GM19395 (cell line): Measurements from ENCODE around the gene RMND5B.

Source experiments
- ATAC-seq: cut with Tn5 transposase; IDR thresholded peaks from one replicate; pipeline ENCODE4 v1.9.1; 2021; ENCODE audit warnings: mild to moderate bottlenecking, moderate library complexity; ENCODE audit not compliant: unreplicated experiment

The RMND5B gene

DNA sequence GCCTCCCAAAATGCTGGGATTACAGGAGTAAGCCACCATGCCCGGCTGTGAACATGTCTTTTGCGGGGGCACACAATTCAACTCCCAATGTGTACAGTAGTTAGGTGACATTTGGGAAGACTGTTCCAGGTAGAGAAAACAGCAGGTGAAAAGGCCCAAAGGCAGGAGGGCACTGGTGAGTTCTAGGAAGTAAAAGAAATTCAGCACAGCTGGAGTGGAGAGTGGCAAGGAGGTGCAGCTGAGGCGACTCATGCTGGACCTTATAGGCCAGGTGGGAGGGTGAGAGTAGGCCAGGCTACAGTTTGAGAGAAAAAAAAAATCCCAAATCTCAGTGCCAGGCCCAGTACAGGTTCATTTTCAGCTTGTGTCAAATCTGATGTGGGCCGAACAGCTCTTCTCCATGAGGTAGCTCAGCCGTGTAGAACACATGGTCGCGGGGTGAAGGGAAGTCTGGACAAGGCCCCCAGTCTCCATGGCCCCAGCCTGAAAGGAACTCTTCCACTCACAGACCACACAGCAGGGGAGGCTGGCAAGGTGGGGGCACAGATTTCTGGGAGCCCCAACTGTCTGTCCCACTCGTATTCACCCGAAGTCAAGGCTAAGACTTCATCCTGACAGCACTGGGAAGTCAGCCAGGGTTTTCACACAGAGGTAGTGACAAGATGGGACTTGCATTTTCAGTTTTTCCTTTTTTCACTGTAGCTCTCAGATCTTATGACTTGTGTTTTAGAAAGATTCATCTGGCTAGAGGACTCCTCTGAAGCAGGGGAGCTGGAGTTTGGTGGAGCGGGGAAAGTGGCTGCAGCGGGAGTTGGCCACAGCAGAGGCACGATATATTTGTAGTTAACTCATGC, 69.0 kb downstream of the RMND5B start:
- ATAC-seq, result no peak
